Measurements from ENCODE around the gene NCKAP5L.
A peak's percentile ranks its signal among the peaks of the same experiment; 100 is the strongest.
"Not testable (repeated sequence)": the region's sequence is repeated elsewhere in the genome, so short reads cannot be mapped to it uniquely, and the experiment has no call there.

The NCKAP5L gene

GRCh38 chr12:49828133-49829091, at the start of gene NCKAP5L:
TSS of gene NCKAP5L (minus strand) at chr12:49828413. CDS start at chr12:49804044, 24,369 bp downstream.
- no peaks in the 10 kb centered on the region for H3K27me3 ChIP-seq (replicated peaks; ENCODE audit: control insufficient read depth, insufficient read depth, low read length)
- H3K9ac ChIP-seq (ENCODE audit: low read length), result peak within 1 kb of the TSS; percentile 96
- H3K36me3 ChIP-seq (ENCODE audit: control insufficient read depth, insufficient read depth, low read length, severe bottlenecking), result peaks cover 4% of the 10 kb centered on the region
- no peaks in the 10 kb centered on the region for H3K9me3 ChIP-seq (ENCODE audit: control insufficient read depth, low read length)
- DNase-seq (ENCODE audit: low read depth), result peak; percentile 99
- H3K4me1 ChIP-seq (ENCODE audit: control insufficient read depth, insufficient read depth, low read length), result peaks cover 55% of the 10 kb centered on the region
- peak within 1 kb of the TSS; percentile 88 for H3K4me3 ChIP-seq (ENCODE audit: low read length)

GRCh38 chr12:49877066-49877465, 48.9 kb upstream of the NCKAP5L start:
- Histone ChIP-seq H3K9me3 (ENCODE audit: control insufficient read depth, low read length) (no peaks in the 10 kb centered on the region), H3K4me3 (ENCODE audit: low read length) (no peak overlapping the region)

DNA sequence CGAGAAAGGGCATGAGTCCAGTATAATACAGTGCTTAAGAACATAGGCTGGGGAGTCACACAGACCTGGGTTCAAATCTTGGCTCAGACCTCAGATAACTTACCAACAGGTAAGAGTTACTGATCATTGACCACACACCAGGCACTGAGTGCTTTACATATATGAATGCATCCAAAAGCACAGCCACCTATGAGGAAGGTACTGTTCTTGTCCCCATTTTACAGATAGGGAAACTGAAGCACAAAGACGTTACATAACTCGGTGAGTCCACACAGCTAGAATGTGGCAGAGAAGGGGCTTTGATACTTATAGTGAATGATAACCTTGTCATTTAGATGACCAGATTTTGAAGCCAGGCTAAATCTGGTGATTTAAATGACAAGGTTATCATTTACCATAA, 47.9 kb upstream of the NCKAP5L start:
- Histone ChIP-seq H3K9ac (ENCODE audit: low read length) (no peak overlapping the region), H3K36me3 (ENCODE audit: control insufficient read depth, insufficient read depth, low read length, severe bottlenecking) (no peaks in the 10 kb centered on the region), H3K9me3 (ENCODE audit: control insufficient read depth, low read length) (no peaks in the 10 kb centered on the region), H3K4me3 (ENCODE audit: low read length) (no peak overlapping the region), H3K4me1 (ENCODE audit: control insufficient read depth, insufficient read depth, low read length) (peaks cover 23% of the 10 kb centered on the region), H3K27me3 (replicated peaks; ENCODE audit: control insufficient read depth, insufficient read depth, low read length) (no peaks in the 10 kb centered on the region)
- no peak for DNase-seq (ENCODE audit: low read depth)

More at GRCh38 chr12:49877066-49877465, 48.9 kb upstream of the NCKAP5L start:
- no peak for DNase-seq (ENCODE audit: low read depth)
- H3K27me3 ChIP-seq (replicated peaks; ENCODE audit: control insufficient read depth, insufficient read depth, low read length), result no peaks in the 10 kb centered on the region
- peaks cover 20% of the 10 kb centered on the region for H3K4me1 ChIP-seq (ENCODE audit: control insufficient read depth, insufficient read depth, low read length)
- no peaks in the 10 kb centered on the region for H3K36me3 ChIP-seq (ENCODE audit: control insufficient read depth, insufficient read depth, low read length, severe bottlenecking)
- no peak overlapping the region for H3K9ac ChIP-seq (ENCODE audit: low read length)

DNA sequence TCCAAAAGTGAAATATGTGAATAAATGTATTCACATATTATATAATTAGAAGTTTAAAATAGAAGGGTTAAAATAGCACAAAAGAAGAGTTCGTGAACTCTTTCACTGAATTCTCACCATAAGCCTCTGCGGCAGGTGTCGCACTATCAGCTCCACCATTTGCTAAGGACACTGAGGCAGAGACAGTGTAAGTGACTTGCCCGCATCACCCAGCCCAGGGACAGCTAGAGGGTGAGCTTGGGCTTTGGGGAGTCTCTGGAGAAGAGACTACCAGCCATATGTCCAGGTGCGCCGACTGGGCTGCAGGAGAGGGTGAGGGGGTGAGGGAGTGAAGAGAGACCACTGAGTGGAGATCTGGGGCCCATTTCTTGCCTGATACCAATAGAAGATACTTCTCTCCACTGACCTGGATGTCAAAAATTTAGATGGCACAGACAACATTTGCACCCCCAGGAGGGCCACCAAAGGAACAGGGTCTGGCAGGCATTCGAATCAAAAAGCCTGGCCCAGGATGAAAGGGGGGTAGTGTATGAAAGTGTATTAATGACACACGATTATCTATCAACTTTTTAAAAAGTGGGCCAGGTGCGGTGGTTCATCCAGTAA, 47.0 kb upstream of the NCKAP5L start:
- Histone ChIP-seq H3K36me3 (ENCODE audit: control insufficient read depth, insufficient read depth, low read length, severe bottlenecking) (no peaks in the 10 kb centered on the region), H3K4me3 (ENCODE audit: low read length) (no peak overlapping the region), H3K9me3 (ENCODE audit: control insufficient read depth, low read length) (no peaks in the 10 kb centered on the region), H3K4me1 (ENCODE audit: control insufficient read depth, insufficient read depth, low read length) (peaks cover 23% of the 10 kb centered on the region), H3K9ac (ENCODE audit: low read length) (no peak overlapping the region), H3K27me3 (replicated peaks; ENCODE audit: control insufficient read depth, insufficient read depth, low read length) (no peaks in the 10 kb centered on the region)
- no peak for DNase-seq (ENCODE audit: low read depth)

DNA sequence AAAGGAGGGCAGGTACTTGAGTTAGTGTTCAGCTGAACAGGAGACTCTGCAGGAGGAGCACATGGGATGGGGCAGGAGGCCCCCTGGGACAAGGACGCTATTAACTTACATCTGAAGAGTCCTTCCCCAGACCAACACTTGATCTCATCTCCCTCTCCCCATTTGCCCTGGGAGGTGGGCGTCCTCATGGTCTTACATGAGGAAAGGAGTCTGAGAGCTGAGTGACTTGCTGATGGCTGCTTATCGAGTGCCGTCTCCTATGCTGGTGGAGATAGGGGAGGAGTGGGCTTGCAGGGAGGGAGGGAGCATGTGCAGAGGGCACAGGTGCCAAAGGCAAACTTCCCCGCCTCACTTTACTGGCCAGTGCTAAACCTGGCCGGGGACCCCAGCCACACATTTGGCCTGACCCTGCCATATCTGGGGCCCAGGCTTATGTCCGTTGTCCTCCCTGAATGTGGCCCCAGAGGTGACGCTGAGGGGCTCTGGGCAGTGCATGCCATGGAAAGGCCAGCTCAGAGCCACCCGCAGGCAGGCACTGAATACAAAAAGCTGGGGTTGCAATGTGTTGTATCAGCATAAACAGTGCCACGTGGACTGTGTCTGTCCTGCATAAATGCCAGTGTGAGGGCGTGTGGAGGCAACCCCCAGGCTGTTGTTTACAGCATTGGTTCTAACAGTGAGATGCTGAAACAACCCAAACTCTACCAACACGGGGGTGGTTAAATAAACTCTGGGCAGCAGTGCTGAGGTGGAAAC, 46.1 kb upstream of the NCKAP5L start:
- H3K9ac ChIP-seq (ENCODE audit: low read length), result no peak overlapping the region
- no peaks in the 10 kb centered on the region for H3K27me3 ChIP-seq (replicated peaks; ENCODE audit: control insufficient read depth, insufficient read depth, low read length)
- H3K9me3 ChIP-seq (ENCODE audit: control insufficient read depth, low read length), result no peaks in the 10 kb centered on the region
- no peaks in the 10 kb centered on the region for H3K36me3 ChIP-seq (ENCODE audit: control insufficient read depth, insufficient read depth, low read length, severe bottlenecking)
- H3K4me1 ChIP-seq (ENCODE audit: control insufficient read depth, insufficient read depth, low read length), result peaks cover 30% of the 10 kb centered on the region
- H3K4me3 ChIP-seq (ENCODE audit: low read length), result no peak overlapping the region
- peak; percentile 45 for DNase-seq (ENCODE audit: low read depth)

GRCh38 chr12:49873361-49873934, 45.2 kb upstream of the NCKAP5L start:
- peaks cover 37% of the 10 kb centered on the region for H3K4me1 ChIP-seq (ENCODE audit: control insufficient read depth, insufficient read depth, low read length)
- H3K27me3 ChIP-seq (replicated peaks; ENCODE audit: control insufficient read depth, insufficient read depth, low read length), result no peaks in the 10 kb centered on the region
- H3K9ac ChIP-seq (ENCODE audit: low read length), result peak overlapping the region; percentile 40
- peak overlapping the region; percentile 7 for H3K4me3 ChIP-seq (ENCODE audit: low read length)
- peak; percentile 32 for DNase-seq (ENCODE audit: low read depth)
- H3K9me3 ChIP-seq (ENCODE audit: control insufficient read depth, low read length), result no peaks in the 10 kb centered on the region
- H3K36me3 ChIP-seq (ENCODE audit: control insufficient read depth, insufficient read depth, low read length, severe bottlenecking), result no peaks in the 10 kb centered on the region

GRCh38 chr12:49872781-49873181, 44.6 kb upstream of the NCKAP5L start:
- Histone ChIP-seq H3K27me3 (replicated peaks; ENCODE audit: control insufficient read depth, insufficient read depth, low read length) (no peaks in the 10 kb centered on the region), H3K4me1 (ENCODE audit: control insufficient read depth, insufficient read depth, low read length) (peaks cover 43% of the 10 kb centered on the region), H3K9me3 (ENCODE audit: control insufficient read depth, low read length) (no peaks in the 10 kb centered on the region), H3K36me3 (ENCODE audit: control insufficient read depth, insufficient read depth, low read length, severe bottlenecking) (no peaks in the 10 kb centered on the region), H3K4me3 (ENCODE audit: low read length) (peak overlapping the region; percentile 7), H3K9ac (ENCODE audit: low read length) (peak overlapping the region; percentile 40)
- DNase-seq (ENCODE audit: low read depth), result no peak

DNA sequence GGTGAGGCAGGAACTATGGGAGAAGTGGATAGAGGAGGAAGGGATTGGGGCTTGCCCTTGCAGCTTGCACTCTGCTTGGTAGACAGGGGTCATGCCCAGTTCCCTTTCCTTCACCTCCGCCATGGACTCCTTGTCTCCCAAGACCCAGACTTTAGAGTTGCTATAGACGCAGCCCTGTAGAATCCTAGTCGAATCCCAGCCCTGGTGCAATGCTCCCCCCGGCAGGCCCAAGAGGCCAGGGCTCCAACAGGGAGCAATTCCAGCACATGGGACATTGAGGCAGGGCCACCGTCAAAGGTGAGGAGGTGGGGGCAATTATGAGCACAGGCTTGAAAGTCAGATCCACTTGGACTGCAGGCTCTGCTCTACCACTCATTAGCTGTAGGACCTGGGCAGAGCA, 44.2 kb upstream of the NCKAP5L start:
- Histone ChIP-seq H3K9me3 (ENCODE audit: control insufficient read depth, low read length) (no peaks in the 10 kb centered on the region), H3K4me1 (ENCODE audit: control insufficient read depth, insufficient read depth, low read length) (peaks cover 47% of the 10 kb centered on the region), H3K27me3 (replicated peaks; ENCODE audit: control insufficient read depth, insufficient read depth, low read length) (no peaks in the 10 kb centered on the region), H3K9ac (ENCODE audit: low read length) (no peak overlapping the region), H3K36me3 (ENCODE audit: control insufficient read depth, insufficient read depth, low read length, severe bottlenecking) (no peaks in the 10 kb centered on the region), H3K4me3 (ENCODE audit: low read length) (no peak overlapping the region)
- DNase-seq (ENCODE audit: low read depth), result no peak

DNA sequence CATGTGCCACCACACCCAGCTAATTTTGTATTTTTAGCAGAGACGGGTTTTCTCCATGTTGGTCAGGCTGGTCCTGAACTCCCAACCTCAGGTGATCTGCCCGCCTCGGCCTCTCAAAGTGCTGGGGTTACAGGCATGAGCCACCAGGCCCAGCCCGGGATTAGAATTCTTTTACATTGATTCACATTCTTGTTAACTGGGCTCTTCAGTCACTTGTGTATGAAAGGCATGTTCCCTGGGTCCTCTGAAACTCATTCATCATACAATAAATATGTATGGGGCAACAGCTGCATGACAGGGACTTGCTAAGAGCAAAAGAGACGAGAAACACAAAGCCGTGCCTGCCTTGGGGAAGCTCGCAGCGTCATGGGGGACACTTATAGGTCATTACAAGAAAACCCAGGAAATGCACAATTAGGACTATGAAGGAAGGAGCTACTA, 43.6 kb upstream of the NCKAP5L start:
- not testable (repeated sequence) for H3K9me3 ChIP-seq (ENCODE audit: control insufficient read depth, low read length); H3K27me3 ChIP-seq (replicated peaks; ENCODE audit: control insufficient read depth, insufficient read depth, low read length); H3K9ac ChIP-seq (ENCODE audit: low read length); H3K4me3 ChIP-seq (ENCODE audit: low read length); H3K36me3 ChIP-seq (ENCODE audit: control insufficient read depth, insufficient read depth, low read length, severe bottlenecking)
- peak; percentile 25 for DNase-seq (ENCODE audit: low read depth)
- peaks cover 47% of the 10 kb centered on the region for H3K4me1 ChIP-seq (ENCODE audit: control insufficient read depth, insufficient read depth, low read length)

- Histone ChIP-seq H3K9ac (ENCODE audit: low read length) (no peak overlapping the region), H3K36me3 (ENCODE audit: control insufficient read depth, insufficient read depth, low read length, severe bottlenecking) (no peaks in the 10 kb centered on the region), H3K27me3 (replicated peaks; ENCODE audit: control insufficient read depth, insufficient read depth, low read length) (peaks cover 4% of the 10 kb centered on the region), H3K4me1 (ENCODE audit: control insufficient read depth, insufficient read depth, low read length) (peaks cover 47% of the 10 kb centered on the region), H3K4me3 (ENCODE audit: low read length) (no peak overlapping the region), H3K9me3 (ENCODE audit: control insufficient read depth, low read length) (no peaks in the 10 kb centered on the region)
- no peak for DNase-seq (ENCODE audit: low read depth)
These were observed 43.0 kb upstream of the NCKAP5L start for GRCh38 chr12:49871263-49871561.

Data from adipocyte (in vitro differentiated cells).